A673 (cell line): ENCODE measurements around the gene AK5. TPM values are rescaled to one million over a fixed set of nuclear protein-coding genes. Genes with fewer than 3 reads are reported as not detected.

ENCODE experiments used
- BruUV-seq: library from RNA; stranded (reverse); fragments of 400-500 nt; replicated peaks from 2 replicates; lab custom pipeline; 2021; lab: Mats Ljungman, UMichigan
- CTCF ChIA-PET: fragments of 300-600 bp; sonication (Branson Sonifier 250); formaldehyde crosslinking; loops from one replicate; lab custom pipeline; 2022; ENCODE audit warnings: antibody characterized with exemption; lab: Charles Lee
- POLR2A ChIA-PET: fragments of 300-600 bp; sonication (Branson Sonifier 250); formaldehyde crosslinking; loops from one replicate; lab custom pipeline; 2022; ENCODE audit warnings: antibody characterized with exemption; ENCODE audit not compliant: low non-redundant PET; lab: Charles Lee
- DNase-seq: peaks from one replicate; pipeline ENCODE4 v3.0.0-alpha.2; 2015; ENCODE audit warnings: low spot score
- H3K27ac ChIP-seq: fragments of 200-600 bp; sonication (generic); 2 replicates; pipeline ENCODE4 v1.5.1; 2016; ENCODE audit warnings: mixed run types, low read depth, mild to moderate bottlenecking, mixed read lengths, antibody characterized with exemption, low read length; ENCODE audit not compliant: poor library complexity, severe bottlenecking
- H3K27me3 ChIP-seq: fragments of 200-600 bp; sonication (generic); replicated peaks from 2 replicates; pipeline ENCODE4 v1.6.1; 2017; ENCODE audit warnings: mixed run types, low read depth, mild to moderate bottlenecking, mixed read lengths, antibody characterized with exemption, low read length; ENCODE audit not compliant: insufficient read depth, poor library complexity
- H3K36me3 ChIP-seq: fragments of 200-600 bp; sonication (generic); 2 replicates; pipeline ENCODE4 v1.6.1; 2016; ENCODE audit warnings: mixed run types, mild to moderate bottlenecking, mixed read lengths, antibody characterized with exemption, low read length; ENCODE audit not compliant: insufficient read depth, poor library complexity, severe bottlenecking
- H3K4me1 ChIP-seq: fragments of 200-600 bp; sonication (generic); 2 replicates; pipeline ENCODE4 v1.6.1; 2017; ENCODE audit warnings: mixed run types, mild to moderate bottlenecking, mixed read lengths, antibody characterized with exemption, low read length; ENCODE audit not compliant: insufficient read depth, poor library complexity, severe bottlenecking
- H3K4me3 ChIP-seq: fragments of 200-600 bp; sonication (generic); 2 replicates; pipeline ENCODE4 v1.5.1; 2016; ENCODE audit warnings: low read depth, mixed run types, mild to moderate bottlenecking, mixed read lengths, low read length; ENCODE audit not compliant: poor library complexity, severe bottlenecking
- H3K9me3 ChIP-seq: fragments of 200-600 bp; sonication (generic); 2 replicates; pipeline ENCODE4 v1.6.1; 2016; ENCODE audit warnings: mixed run types, low read depth, mild to moderate bottlenecking, mixed read lengths, antibody characterized with exemption, low read length; ENCODE audit not compliant: poor library complexity, severe bottlenecking
- CTCF ChIP-seq: fragments of 300-800, 200-600 bp; sonication (generic); conservative IDR thresholded peaks from 2 replicates; pipeline ENCODE4 v1.5.1; 2017; ENCODE audit warnings: low read depth, mild to moderate bottlenecking, antibody characterized with exemption, low read length, moderate library complexity, mixed read lengths
- EZH2 ChIP-seq: fragments of 200-600 bp; sonication (generic); IDR thresholded peaks from 2 replicates; pipeline ENCODE4 v1.6.1; 2017; ENCODE audit warnings: borderline replicate concordance, low read depth, mild to moderate bottlenecking, mixed read lengths, antibody characterized with exemption, low read length; ENCODE audit not compliant: poor library complexity, severe bottlenecking
- intact Hi-C: fragments of 100-400 bp; cut with micrococcal nuclease; formaldehyde crosslinking; loops from one replicate; pipeline ENCODE4 v1.10.0; 2022; ENCODE audit not compliant: unreplicated experiment
- total RNA-seq: library from RNA; stranded (reverse); gene quantifications from 2 replicates; pipeline ENCODE4 v1.2.3, GENCODE V29; 2021

AK5 gene
- total RNA-seq, 1 experiment from 2014 or later, result 0.47 TPM

- CTCF ChIA-PET, result no interaction called here
- Histone ChIP-seq H3K9me3 (no peaks in the 10 kb centered on the region), H3K36me3 (no peaks in the 10 kb centered on the region), H3K4me3 (no peak overlapping the region), H3K27ac (no peak overlapping the region), H3K27me3 (peaks cover 14% of the 10 kb centered on the region), H3K4me1 (no peaks in the 10 kb centered on the region)
- no peak for DNase-seq
- intact Hi-C loops, result no loop called here
- TF ChIP-seq CTCF (no peak), EZH2 (no peak)
- POLR2A ChIA-PET, result no interaction called here
- BruUV-seq, result no TSS peak
These were observed 4.9 kb upstream of the AK5 start for GRCh38 chr1:77276941-77277340.

DNA sequence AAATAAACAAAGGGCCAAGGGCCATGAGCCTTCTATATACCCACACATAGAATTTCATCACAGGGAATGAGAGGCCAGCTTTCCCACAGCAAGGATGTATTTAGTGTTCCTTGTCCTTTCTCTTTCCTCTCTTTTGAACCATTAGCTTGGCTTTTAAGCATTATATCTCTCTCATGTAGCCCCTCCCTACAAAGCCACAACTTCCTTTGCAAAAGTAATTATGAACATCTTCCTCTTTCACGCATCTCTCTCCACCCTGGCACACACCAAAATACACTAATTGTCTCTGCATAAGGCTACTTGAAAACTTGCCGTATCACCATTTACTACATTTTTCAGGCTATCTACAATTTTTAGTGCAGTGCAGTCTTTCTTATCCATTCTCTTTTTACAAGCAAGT lies 1.9 kb upstream of the AK5 start:
- POLR2A ChIA-PET, result no interaction called here
- intact Hi-C loops, result loop anchor here (10.0 kb wide), 1 partner anchor 255 kb away; no protein-coding TSS in a partner anchor
- no peak for TF ChIP-seq CTCF
- TF ChIP-seq EZH2, result no peak
- no peak overlapping the region for H3K4me3 ChIP-seq
- BruUV-seq, result no TSS peak
- H3K27me3 ChIP-seq, result peaks cover 24% of the 10 kb centered on the region
- CTCF ChIA-PET, result no interaction called here
- no peaks in the 10 kb centered on the region for H3K9me3 ChIP-seq
- DNase-seq, result no peak
- H3K27ac ChIP-seq, result no peak overlapping the region
- H3K36me3 ChIP-seq, result no peaks in the 10 kb centered on the region
- H3K4me1 ChIP-seq, result no peaks in the 10 kb centered on the region

GRCh38 chr1:77280962-77281361 lies 857 bp upstream of the AK5 start:
- Histone ChIP-seq H3K9me3 (no peaks in the 10 kb centered on the region), H3K36me3 (no peaks in the 10 kb centered on the region), H3K4me1 (no peaks in the 10 kb centered on the region), H3K27ac (no peak overlapping the region), H3K4me3 (no peak overlapping the region), H3K27me3 (peaks cover 24% of the 10 kb centered on the region)
- POLR2A ChIA-PET, result no interaction called here
- BruUV-seq, result no TSS peak
- TF ChIP-seq EZH2 (no peak), CTCF (no peak)
- intact Hi-C loops, result loop anchor here (10.0 kb wide), 1 partner anchor 254 kb away; no protein-coding TSS in a partner anchor
- CTCF ChIA-PET, result no interaction called here
- no peak for DNase-seq
